Ramos (cell line): Measurements from ENCODE around the gene CALN1.
"Not testable (repeated sequence)": the region's sequence is repeated elsewhere in the genome, so short reads cannot be mapped to it uniquely, and the experiment has no call there.

Experiments used
- in situ Hi-C: fragments of 300-500 bp; cut with MboI; formaldehyde crosslinking; loops from one replicate; pipeline ENCODE4 v1.14.3; 2022; ENCODE audit warnings: low sequenced_read_pairs; ENCODE audit not compliant: unreplicated experiment

Gene CALN1

GRCh38 chr7:72411419-72411818, 719 bp downstream of the CALN1 start:
- in situ Hi-C loops, result no loop called here

- in situ Hi-C loops, result no loop called here
These were observed 2.5 kb downstream of the CALN1 start for GRCh38 chr7:72409638-72410015.

DNA sequence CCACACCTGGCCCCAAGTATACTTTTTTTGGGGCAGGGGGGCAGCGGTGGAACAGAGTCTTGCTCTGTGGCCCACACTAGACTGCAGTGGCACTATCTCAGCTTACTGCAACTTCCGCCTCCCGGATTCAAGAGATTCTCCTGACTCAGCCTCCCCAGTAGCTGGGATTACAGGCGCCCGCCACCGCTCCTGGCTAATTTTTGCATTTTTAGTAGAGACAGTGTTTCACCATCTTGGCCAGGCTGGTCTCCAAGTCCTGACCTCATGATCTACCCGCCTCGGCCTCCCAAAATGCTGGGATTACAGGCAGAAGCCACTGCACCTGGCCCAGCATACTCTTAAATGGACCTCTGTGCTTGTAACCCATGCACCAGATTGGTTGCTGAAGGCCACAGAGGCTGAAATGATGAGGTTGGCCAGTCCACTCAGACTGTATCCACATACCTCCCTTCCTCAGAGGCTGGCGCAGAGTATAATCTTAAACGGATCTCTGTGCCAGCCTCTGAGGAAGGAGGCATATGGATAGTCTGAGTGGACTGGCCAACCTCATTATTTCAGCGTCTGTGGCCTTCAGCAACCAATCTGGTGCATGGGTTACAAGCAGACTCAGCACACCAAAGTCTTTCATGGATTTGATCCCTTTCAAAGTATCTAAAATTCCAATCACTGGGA, 3.0 kb downstream of the CALN1 start:
- in situ Hi-C loops, result no loop called here

GRCh38 chr7:72406820-72407403, 5.2 kb downstream of the CALN1 start:
- in situ Hi-C loops, result no loop called here

DNA sequence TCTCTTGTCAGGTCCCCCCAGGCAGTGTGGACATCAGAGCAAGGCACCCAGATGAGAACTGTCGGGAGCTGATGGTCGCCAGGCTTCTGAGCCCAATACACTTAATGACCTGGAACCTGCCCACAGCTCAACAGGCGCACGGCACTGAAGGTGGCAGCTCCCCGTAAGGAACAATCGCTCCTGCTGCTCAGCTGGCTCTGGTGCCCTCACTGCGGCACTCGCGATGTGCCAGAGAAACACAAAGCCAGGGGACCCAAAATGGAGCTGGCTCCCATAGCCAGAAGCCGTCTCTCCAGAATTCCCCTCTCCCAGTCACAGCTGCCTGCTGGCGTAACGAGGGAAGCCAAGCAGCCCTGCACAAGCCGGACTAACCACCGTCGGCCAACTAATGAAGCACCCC, 6.3 kb downstream of the CALN1 start:
- in situ Hi-C loops, result no loop called here

GRCh38 chr7:72405418-72405817, 6.7 kb downstream of the CALN1 start:
- in situ Hi-C loops, result no loop called here

GRCh38 chr7:72404743-72405142, 7.4 kb downstream of the CALN1 start:
- in situ Hi-C loops, result no loop called here

GRCh38 chr7:72403458-72404076, 8.6 kb downstream of the CALN1 start:
- in situ Hi-C loops, result no loop called here

DNA sequence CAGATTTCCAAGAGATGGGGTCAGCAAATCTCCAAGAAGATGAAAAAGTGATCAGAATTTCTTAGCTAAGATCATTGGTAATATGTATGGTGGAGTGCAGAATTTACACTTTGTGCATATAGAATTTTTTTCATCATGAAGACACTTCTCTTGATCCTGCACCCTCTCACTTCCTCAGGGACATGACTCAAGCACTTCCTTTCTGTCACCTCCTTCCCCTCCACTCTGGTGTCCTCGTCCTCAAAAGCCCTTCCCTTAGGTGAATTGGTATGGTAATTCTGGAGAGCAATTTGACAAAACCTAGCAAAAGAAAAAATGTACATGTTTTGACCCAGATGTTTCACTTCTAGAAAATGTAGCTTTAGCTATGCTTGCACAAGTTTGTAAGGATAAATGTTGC, 18.1 kb downstream of the CALN1 start:
- in situ Hi-C loops, result no loop called here

- in situ Hi-C loops, result no loop called here
These were observed 20.2 kb downstream of the CALN1 start for GRCh38 chr7:72391821-72392377.

GRCh38 chr7:72386118-72386517, 26.0 kb downstream of the CALN1 start:
- in situ Hi-C loops, result no loop called here

DNA sequence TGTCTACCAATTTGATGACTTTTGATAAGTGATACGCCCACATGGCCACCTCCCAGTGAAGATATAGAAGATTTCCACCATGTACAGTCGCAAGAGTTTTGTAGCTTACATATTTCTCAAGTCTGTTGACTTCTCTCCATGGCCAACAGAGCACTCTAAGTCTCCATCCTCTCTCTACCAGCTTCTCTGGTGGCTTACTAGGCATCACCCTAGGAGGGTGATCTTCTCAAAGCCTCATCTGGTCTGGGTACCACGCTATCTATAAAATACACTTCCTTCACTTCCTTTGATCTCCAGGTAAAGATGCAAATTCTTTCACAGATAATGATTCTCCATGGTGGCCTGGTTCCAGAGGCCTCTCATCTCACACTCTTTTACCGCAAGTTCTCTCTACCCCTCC, 49.9 kb downstream of the CALN1 start:
- in situ Hi-C loops, result no loop called here

DNA sequence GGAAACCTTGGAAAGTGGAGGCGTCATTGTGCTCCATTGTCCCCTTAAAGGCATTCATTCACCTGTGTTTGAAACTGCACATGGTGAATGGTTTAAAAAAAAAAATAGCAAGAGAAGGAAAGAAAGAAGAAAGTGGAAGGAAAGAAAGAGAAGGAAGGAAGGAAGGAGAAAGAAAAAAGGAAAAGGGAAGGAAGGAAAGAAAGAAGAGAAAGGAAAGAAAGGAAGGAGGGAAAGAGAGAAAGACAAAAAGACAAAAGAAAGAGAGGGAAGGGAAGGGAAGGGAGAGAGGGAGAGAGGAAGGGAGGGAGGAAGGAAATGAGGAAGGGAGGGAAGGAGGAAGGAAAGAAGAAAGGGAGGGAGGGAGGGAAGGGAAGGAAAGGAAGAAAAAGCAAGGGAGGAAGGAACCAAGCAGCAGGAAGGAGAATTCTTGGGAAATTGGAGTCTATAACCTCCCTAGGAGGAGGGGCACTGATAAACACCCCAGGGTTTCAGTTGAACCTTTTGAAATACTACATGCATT, 66.9 kb downstream of the CALN1 start:
- in situ Hi-C loops, result no loop called here

DNA sequence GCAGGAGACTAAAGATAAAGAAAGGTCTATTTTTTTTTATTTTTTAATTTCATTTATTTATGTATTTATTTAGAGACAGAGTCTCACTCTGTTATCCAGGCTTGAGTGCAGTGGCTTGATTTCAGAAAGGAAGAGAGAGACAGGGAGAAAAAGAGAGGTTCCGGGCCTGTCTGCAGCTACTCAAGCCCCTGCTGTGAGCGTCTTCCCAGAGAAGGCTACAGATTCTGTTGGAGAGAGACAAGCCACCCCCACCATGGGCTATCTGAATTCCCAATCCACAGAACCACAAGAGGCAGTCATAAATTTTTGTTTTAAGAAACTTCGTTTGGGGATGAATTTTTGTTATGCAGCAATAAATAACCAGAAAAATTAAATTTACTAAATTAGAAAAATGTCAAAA, 68.1 kb downstream of the CALN1 start:
- in situ Hi-C loops, result no loop called here

- in situ Hi-C loops, result not testable (repeated sequence)
These were observed 68.8 kb downstream of the CALN1 start for GRCh38 chr7:72343354-72343753.

- in situ Hi-C loops, result no loop called here
These were observed 74.6 kb downstream of the CALN1 start for GRCh38 chr7:72337390-72338167.

- in situ Hi-C loops, result no loop called here
These were observed 75.3 kb downstream of the CALN1 start for GRCh38 chr7:72336632-72337389.

- in situ Hi-C loops, result no loop called here
These were observed 75.8 kb downstream of the CALN1 start for GRCh38 chr7:72336382-72336631.

DNA sequence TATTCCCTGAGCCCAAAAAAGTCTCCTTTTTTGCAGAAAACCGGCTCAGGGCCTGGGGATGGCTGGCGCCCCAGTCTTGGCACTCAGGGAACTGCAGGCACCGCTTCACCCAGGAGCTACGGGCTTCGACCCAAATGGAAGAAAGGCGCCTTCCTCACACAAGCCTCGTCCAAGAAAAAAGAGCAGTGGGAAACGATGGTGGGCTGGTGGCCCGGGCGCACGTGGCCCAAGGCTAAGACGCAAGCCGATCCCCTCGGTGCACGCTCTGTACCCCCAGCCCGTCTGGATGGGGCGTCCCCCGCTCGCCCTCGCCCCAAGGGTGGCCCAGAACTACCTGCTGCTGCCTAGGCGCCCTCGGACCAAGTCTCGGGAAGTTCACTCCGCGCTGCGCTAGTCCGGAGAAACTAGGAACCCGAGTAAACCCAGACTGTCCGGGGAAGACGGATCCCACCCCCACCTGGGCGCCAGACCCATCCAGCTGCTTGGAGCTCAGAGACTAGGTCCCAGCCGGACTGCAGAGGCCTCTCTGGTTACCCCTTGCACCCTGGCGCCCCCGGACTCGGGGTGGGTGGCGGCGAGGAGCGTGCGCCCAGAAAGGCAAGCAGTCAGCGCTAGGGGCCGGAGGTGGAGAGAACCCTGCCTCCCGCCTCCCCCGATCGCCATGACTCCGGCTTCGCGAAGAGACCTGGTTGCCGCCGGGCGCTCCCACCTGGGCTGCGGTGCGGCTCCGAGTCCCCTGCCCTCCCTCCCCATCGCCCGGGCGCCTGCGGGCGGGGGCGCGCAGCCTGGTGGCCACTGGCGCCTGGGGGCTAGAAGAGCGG, 76.4 kb downstream of the CALN1 start:
- in situ Hi-C loops, result no loop called here
